HCT116 (cell line): Measurements from ENCODE around the gene AMBP. TPM values are rescaled to one million over a fixed set of nuclear protein-coding genes. Genes with fewer than 3 reads are reported as not detected.

Experiments
- ATAC-seq: fragments of 200-7000 bp; cut with Tn5 transposase; 2 replicates; pipeline ENCODE4 v1.9.1; 2020; ENCODE audit warnings: mild to moderate bottlenecking, moderate library complexity
- BruUV-seq: library from RNA; stranded (reverse); fragments of 400-500 nt; replicated peaks from 2 replicates; lab custom pipeline; 2021; lab: Mats Ljungman, UMichigan
- CTCF ChIA-PET: fragments of 300-600 bp; sonication (Branson Sonifier 250); formaldehyde crosslinking; loops from one replicate; lab custom pipeline; 2021; ENCODE audit warnings: antibody characterized with exemption; lab: Charles Lee
- POLR2A ChIA-PET: fragments of 300-600, 350-600 bp; sonication (Branson Sonifier 250); formaldehyde crosslinking; loops from one replicate; lab custom pipeline; 2021; ENCODE audit warnings: antibody characterized with exemption; lab: Charles Lee
- RAD21 ChIA-PET, 2 experiments: fragments of 300-600 bp; sonication (Branson Sonifier 250); formaldehyde crosslinking; loops; one replicate each; lab custom pipeline; 2023; ENCODE audit warnings: low total read pairs in 2 of 2; ENCODE audit not compliant: uncharacterized antibody in 2 of 2, unreplicated experiment in 2 of 2, low non-redundant PET in 1 of 2; lab: Charles Lee
- DNase-seq: peaks from one replicate; pipeline ENCODE4 v3.0.0-alpha.2; 2010; ENCODE audit warnings: low read depth, low spot score
- H2AFZ ChIP-seq: fragments of 200-600 bp; shearing (Covaris generic), sonication (generic); 2 replicates; pipeline ENCODE4 v1.6.1; 2017; ENCODE audit warnings: low read depth, mixed run types, mixed read lengths, antibody characterized with exemption, low read length; ENCODE audit not compliant: poor library complexity, severe bottlenecking
- H3K27ac ChIP-seq: 2 replicates; pipeline ENCODE4 v1.5.1; 2012; ENCODE audit warnings: low read depth, low read length
- H3K27me3 ChIP-seq: fragments of 200-600 bp; sonication (generic); 2 replicates; pipeline ENCODE4 v1.6.1; 2016; ENCODE audit warnings: mixed run types, low read length, mixed read lengths; ENCODE audit not compliant: insufficient read depth
- H3K36me3 ChIP-seq, 2 experiments: fragments of 200-500 bp in 1 of 2; fragments of 200-600 bp in 1 of 2; sonication (Bioruptor generic) in 1 of 2; sonication (generic) in 1 of 2; 2 replicates each; pipeline versions ENCODE4 v1.5.1 to v1.6.1; 2014 to 2016; ENCODE audit warnings: low read length in 2 of 2, inconsistent platforms in 1 of 2, mixed read lengths in 1 of 2, mixed run types in 1 of 2; ENCODE audit not compliant: insufficient read depth in 2 of 2, control insufficient read depth in 1 of 2
- H3K4me1 ChIP-seq, 2 experiments: fragments of 200-600 bp in 1 of 2; sonication (generic) in 1 of 2; 2 replicates each; pipeline versions ENCODE4 v1.5.1 to v1.6.1; 2012 to 2017; ENCODE audit warnings: low read length in 2 of 2, inconsistent platforms in 1 of 2, mild to moderate bottlenecking in 1 of 2, mixed read lengths in 1 of 2, mixed run types in 1 of 2, moderate library complexity in 1 of 2; ENCODE audit not compliant: insufficient read depth in 2 of 2, control insufficient read depth in 1 of 2
- H3K4me2 ChIP-seq: fragments of 200-600 bp; sonication (generic); 2 replicates; pipeline ENCODE4 v1.6.1; 2017; ENCODE audit warnings: mixed run types, low read length, mixed read lengths
- H3K4me3 ChIP-seq, 2 experiments: fragments of 200-600 bp in 1 of 2; sonication (generic) in 1 of 2; replicated peaks in 1 of 2; 2 replicates each; pipeline ENCODE4 v1.5.1; 2011 to 2016; ENCODE audit warnings: low read length in 2 of 2, control low read depth in 1 of 2, low read depth in 1 of 2, mild to moderate bottlenecking in 1 of 2, mixed read lengths in 1 of 2, mixed run types in 1 of 2
- H3K79me2 ChIP-seq: fragments of 200-600 bp; sonication (generic); 2 replicates; pipeline ENCODE4 v1.6.1; 2017; ENCODE audit warnings: mild to moderate bottlenecking, mixed run types, low read length, moderate library complexity, mixed read lengths; ENCODE audit not compliant: insufficient read depth
- H3K9ac ChIP-seq: fragments of 200-600 bp; sonication (generic); 2 replicates; pipeline ENCODE4 v1.6.1; 2016; ENCODE audit warnings: low read length, mixed read lengths
- H3K9me2 ChIP-seq: fragments of 200-600 bp; sonication (generic), shearing (Covaris generic); 2 replicates; pipeline ENCODE4 v1.6.1; 2017; ENCODE audit warnings: mixed run types, mild to moderate bottlenecking, moderate library complexity; ENCODE audit not compliant: insufficient read depth
- H3K9me3 ChIP-seq, 2 experiments: fragments of 200-500 bp in 1 of 2; fragments of 200-600 bp in 1 of 2; sonication (Bioruptor generic) in 1 of 2; sonication (generic) in 1 of 2; 2 replicates each; pipeline ENCODE4 v1.6.1; 2014 to 2017; ENCODE audit warnings: low read length in 2 of 2, mixed read lengths in 2 of 2, inconsistent platforms in 1 of 2, low read depth in 1 of 2, mild to moderate bottlenecking in 1 of 2, mixed run types in 1 of 2, moderate library complexity in 1 of 2; ENCODE audit not compliant: control insufficient read depth in 1 of 2, insufficient read depth in 1 of 2
- H4K20me1 ChIP-seq: fragments of 200-600 bp; sonication (generic), shearing (Covaris generic); 2 replicates; pipeline ENCODE4 v1.6.1; 2017; ENCODE audit warnings: mixed run types, mild to moderate bottlenecking, moderate library complexity; ENCODE audit not compliant: insufficient read depth
- EGR1 ChIP-seq: IDR thresholded peaks from 2 replicates; pipeline ENCODE4 v1.6.1; 2012; ENCODE audit warnings: low read depth
- MAX ChIP-seq: IDR thresholded peaks from 2 replicates; pipeline ENCODE4 v1.6.1; 2012
- TCF7L2 ChIP-seq: IDR thresholded peaks from 2 replicates; pipeline ENCODE4 v1.7.0; 2011; ENCODE audit warnings: borderline replicate concordance, inconsistent platforms; ENCODE audit not compliant: insufficient read depth, insufficient read length; ENCODE audit errors: extremely low read depth
- YY1 ChIP-seq: IDR thresholded peaks from 2 replicates; pipeline ENCODE4 v1.6.1; 2011; ENCODE audit warnings: low read length, low read depth, moderate library complexity, mild to moderate bottlenecking; ENCODE audit not compliant: insufficient replicate concordance; ENCODE audit errors: extremely low read depth
- ZBTB33 ChIP-seq: IDR thresholded peaks from 2 replicates; pipeline ENCODE4 v1.6.1; 2011; ENCODE audit warnings: mild to moderate bottlenecking, low read length, moderate library complexity; ENCODE audit not compliant: insufficient replicate concordance; ENCODE audit errors: extremely low read depth
- intact Hi-C: fragments of 100-400 bp; cut with micrococcal nuclease; formaldehyde crosslinking; loops from 2 replicates; pipeline ENCODE4 v1.10.0; 2022
- total RNA-seq: library from RNA; stranded (reverse); gene quantifications from one replicate; pipeline ENCODE4 v1.2.1, GENCODE V29; 2021; ENCODE audit not compliant: unreplicated experiment

AMBP gene
- total RNA-seq, 1 experiment from 2014 or later: 1.9 TPM

- H3K36me3 ChIP-seq: no peaks in the 10 kb centered on the region
- no peaks in the 10 kb centered on the region for H3K79me2 ChIP-seq
- intact Hi-C loops: no loop called here
- RAD21 ChIA-PET: no interaction called here
- no peak for DNase-seq
- no peak overlapping the region for H3K9ac ChIP-seq
- no peak overlapping the region for H3K4me2 ChIP-seq
- TF ChIP-seq ZBTB33: no peak
- TF ChIP-seq MAX: no peak
- no peak for TF ChIP-seq EGR1
- no peak for TF ChIP-seq TCF7L2
- no peak for TF ChIP-seq YY1
- TF ChIP-seq, all 23 proteins: peak for 0
- H3K9me3 ChIP-seq: no peaks in the 10 kb centered on the region
- ATAC-seq: no peak
- H3K27ac ChIP-seq: no peak overlapping the region
- no TSS peak for BruUV-seq
- H3K9me2 ChIP-seq: no peaks in the 10 kb centered on the region
- H3K4me1 ChIP-seq: no peaks in the 10 kb centered on the region
- H3K27me3 ChIP-seq: no peaks in the 10 kb centered on the region
- no peak overlapping the region for H3K4me3 ChIP-seq
- no peak overlapping the region for H2AFZ ChIP-seq
- ChIA-PET POLR2A (no interaction called here), CTCF (no interaction called here)
- no peaks in the 10 kb centered on the region for H4K20me1 ChIP-seq
These were observed 29.3 kb downstream of the AMBP start for GRCh38 chr9:114048533-114049415.
